Forelimb muscle (tissue), 1 donor: Measurements from ENCODE around the gene SORCS2. TPM values are rescaled to one million over a fixed set of nuclear protein-coding genes. Genes with fewer than 3 reads are reported as not detected.

ENCODE experiments used
- DNase-seq: peaks from one replicate; pipeline ENCODE4 v3.0.0-alpha.2; 2013; ENCODE audit warnings: low read depth
- polyA plus RNA-seq: library from polyadenylated mRNA; unstranded; fragments of 120-200 nt; gene quantifications from one replicate; pipeline ENCODE4 v1.2.1, GENCODE V29; 2013; ENCODE audit not compliant: insufficient read length

The SORCS2 gene
- polyA plus RNA-seq, 1 donor = 8.8 TPM

- no peak for DNase-seq
Measured at GRCh38 chr4:7353846-7354610, 161.7 kb downstream of the SORCS2 start.

GRCh38 chr4:7354927-7355326 is 162.6 kb downstream of the SORCS2 start:
- no peak for DNase-seq

GRCh38 chr4:7355795-7356194 is 163.5 kb downstream of the SORCS2 start:
- no peak for DNase-seq

- no peak for DNase-seq
Measured at GRCh38 chr4:7356667-7357310, 164.5 kb downstream of the SORCS2 start.

- DNase-seq = no peak
Measured at GRCh38 chr4:7357323-7357722, 165.0 kb downstream of the SORCS2 start.

GRCh38 chr4:7358100-7358735 is 165.9 kb downstream of the SORCS2 start:
- no peak for DNase-seq

- DNase-seq = no peak
Measured at GRCh38 chr4:7359400-7360062, 167.2 kb downstream of the SORCS2 start.

GRCh38 chr4:7360806-7361205 is 168.5 kb downstream of the SORCS2 start:
- DNase-seq = no peak

- peak; percentile 28 for DNase-seq
Measured at GRCh38 chr4:7361280-7361895, 169.1 kb downstream of the SORCS2 start.

- no peak for DNase-seq
Measured at GRCh38 chr4:7362341-7362740, 170.0 kb downstream of the SORCS2 start.

- no peak for DNase-seq
Measured at GRCh38 chr4:7362862-7363430, 170.6 kb downstream of the SORCS2 start.

- DNase-seq = no peak
Measured at GRCh38 chr4:7364979-7365378, 172.6 kb downstream of the SORCS2 start.

GRCh38 chr4:7365462-7366179 is 173.3 kb downstream of the SORCS2 start:
- no peak for DNase-seq

GRCh38 chr4:7366180-7366945 is 174.0 kb downstream of the SORCS2 start:
- no peak for DNase-seq

- no peak for DNase-seq
Measured at GRCh38 chr4:7366954-7367353, 174.6 kb downstream of the SORCS2 start.

GRCh38 chr4:7367406-7367805 is 175.1 kb downstream of the SORCS2 start:
- DNase-seq = no peak

GRCh38 chr4:7367864-7368277 is 175.5 kb downstream of the SORCS2 start:
- DNase-seq = no peak

- DNase-seq = no peak
Measured at GRCh38 chr4:7368296-7368695, 176.0 kb downstream of the SORCS2 start.

GRCh38 chr4:7369511-7369910 is 177.2 kb downstream of the SORCS2 start:
- no peak for DNase-seq

- DNase-seq = no peak
Measured at GRCh38 chr4:7370038-7370437, 177.7 kb downstream of the SORCS2 start.
